PC-9 (cell line): ENCODE measurements around the gene PTCD2. TPM values are rescaled to one million over a fixed set of nuclear protein-coding genes. Genes with fewer than 3 reads are reported as not detected.

Experiments
- BruUV-seq: library from RNA; stranded (reverse); fragments of 400-500 nt; replicated peaks from 2 replicates; lab custom pipeline; 2021; lab: Mats Ljungman, UMichigan
- CTCF ChIA-PET: fragments of 300-600 bp; sonication (Branson Sonifier 250); formaldehyde crosslinking; loops from one replicate; lab custom pipeline; 2022; ENCODE audit warnings: antibody characterized with exemption; lab: Charles Lee
- POLR2A ChIA-PET: fragments of 300-600 bp; sonication (Branson Sonifier 250); formaldehyde crosslinking; loops from one replicate; lab custom pipeline; 2022; ENCODE audit warnings: antibody characterized with exemption; ENCODE audit not compliant: unreplicated experiment; lab: Charles Lee
- DNase-seq, 2 experiments: peaks; one replicate each; pipeline versions ENCODE4 v3.0.0 to v3.0.0-alpha.2; 2015 to 2022; ENCODE audit warnings: mixed read lengths in 1 of 2
- H2AFZ ChIP-seq: fragments of 200-600 bp; sonication (generic); 2 replicates; pipeline ENCODE4 v1.8.1; 2017; ENCODE audit warnings: antibody characterized with exemption
- H3F3A ChIP-seq: fragments of 200-600 bp; sonication (generic); 2 replicates; pipeline ENCODE4 v1.8.1; 2017; ENCODE audit warnings: antibody characterized with exemption, mild to moderate bottlenecking, low read depth; ENCODE audit not compliant: insufficient read depth
- H3K27ac ChIP-seq: fragments of 200-600 bp; sonication (generic); 2 replicates; pipeline ENCODE4 v1.6.1; 2016; ENCODE audit warnings: mixed run types
- H3K27me3 ChIP-seq: fragments of 200-600 bp; sonication (generic); 2 replicates; pipeline ENCODE4 v1.6.1; 2016; ENCODE audit warnings: low read depth, mixed run types; ENCODE audit not compliant: insufficient read depth
- H3K36me3 ChIP-seq: fragments of 200-600 bp; sonication (generic); 2 replicates; pipeline ENCODE4 v1.6.1; 2016; ENCODE audit warnings: low read depth, mixed run types
- H3K4me1 ChIP-seq: fragments of 200-600 bp; sonication (generic); replicated peaks from 2 replicates; pipeline ENCODE4 v1.6.1; 2016; ENCODE audit warnings: mixed run types; ENCODE audit not compliant: insufficient read depth
- H3K4me2 ChIP-seq: fragments of 200-600 bp; sonication (generic); 2 replicates; pipeline ENCODE4 v1.6.1; 2017; ENCODE audit warnings: mixed run types
- H3K4me3 ChIP-seq: fragments of 200-600 bp; sonication (generic); 2 replicates; pipeline ENCODE4 v1.6.1; 2016; ENCODE audit warnings: mixed run types
- H3K79me2 ChIP-seq: fragments of 200-600 bp; sonication (generic); 2 replicates; pipeline ENCODE4 v1.6.1; 2017; ENCODE audit warnings: low read depth, mixed run types
- H3K9me2 ChIP-seq: fragments of 200-600 bp; sonication (generic); 2 replicates; pipeline ENCODE4 v1.8.1; 2017; ENCODE audit warnings: mild to moderate bottlenecking; ENCODE audit not compliant: insufficient read depth
- H3K9me3 ChIP-seq: fragments of 200-600 bp; sonication (generic); 2 replicates; pipeline ENCODE4 v1.8.1; 2016; ENCODE audit warnings: low read depth; ENCODE audit not compliant: insufficient read depth
- H4K20me1 ChIP-seq: fragments of 200-600 bp; sonication (generic); 2 replicates; pipeline ENCODE4 v1.8.1; 2017; ENCODE audit not compliant: insufficient read depth
- CTCF ChIP-seq: fragments of 200-600 bp; sonication (generic); conservative IDR thresholded peaks from 2 replicates; pipeline ENCODE4 v1.6.1; 2017; ENCODE audit warnings: mixed run types, antibody characterized with exemption, mild to moderate bottlenecking, moderate library complexity
- EZH2 ChIP-seq: fragments of 200-600 bp; sonication (generic); IDR thresholded peaks from 2 replicates; pipeline ENCODE4 v1.8.0; 2017; ENCODE audit warnings: antibody characterized with exemption, low read depth
- intact Hi-C: fragments of 100-400 bp; cut with micrococcal nuclease; formaldehyde crosslinking; loops from one replicate; pipeline ENCODE4 v1.10.0; 2022; ENCODE audit not compliant: unreplicated experiment
- total RNA-seq: library from RNA; stranded (reverse); gene quantifications from 2 replicates; pipeline ENCODE4 v1.2.3, GENCODE V29; 2021

The PTCD2 gene
- total RNA-seq, 1 experiment from 2014 or later, result 15.5 TPM

GRCh38 chr5:72378639-72379289 is 58.6 kb downstream of the PTCD2 start:
- Histone ChIP-seq H3K9me3 (0 out of 2 replicates have a peak, but pooled peaks cover 7% of the 10 kb centered on the region), H3K79me2 (no peaks in the 10 kb centered on the region), H3K27me3 (no peaks in the 10 kb centered on the region), H3K9me2 (no peaks in the 10 kb centered on the region), H3K27ac (peak overlapping the region; percentile 51), H4K20me1 (no peaks in the 10 kb centered on the region), H3F3A (peaks cover 8% of the 10 kb centered on the region), H3K4me1 (peaks cover 33% of the 10 kb centered on the region), H3K36me3 (no peaks in the 10 kb centered on the region), H3K4me3 (no peak overlapping the region), H2AFZ (no peak overlapping the region), H3K4me2 (peak overlapping the region; percentile 16; the same call in 1 of the 2 replicates)
- peak; percentile 73 to 79 for DNase-seq
- TF ChIP-seq CTCF (no peak), EZH2 (no peak)
- no TSS peak for BruUV-seq
- intact Hi-C loops, result no loop called here
- POLR2A ChIA-PET, result interaction anchor here (0.5 to 0.6 kb wide), 3 partner anchors 9 to 92 kb away, joined by 5 to 12 read pairs (median 10); no protein-coding TSS in a partner anchor
- CTCF ChIA-PET, result interaction anchor here (0.7 to 1.6 kb wide), 5 partner anchors 12 to 943 kb away, joined by 3 to 9 read pairs (median 6); no protein-coding TSS in a partner anchor

- Histone ChIP-seq H3K9me3 (no peaks in the 10 kb centered on the region), H2AFZ (no peak overlapping the region), H3K4me3 (no peak overlapping the region), H3K79me2 (no peaks in the 10 kb centered on the region), H3K27me3 (no peaks in the 10 kb centered on the region), H3F3A (peaks cover 8% of the 10 kb centered on the region), H4K20me1 (no peaks in the 10 kb centered on the region), H3K4me2 (no peak overlapping the region), H3K4me1 (peaks cover 33% of the 10 kb centered on the region), H3K9me2 (no peaks in the 10 kb centered on the region), H3K27ac (peak overlapping the region; percentile 51; the same call in 1 of the 2 replicates), H3K36me3 (no peaks in the 10 kb centered on the region)
- BruUV-seq, result no TSS peak
- ChIA-PET POLR2A (interaction anchor here (0.6 kb wide), 1 partner anchor 8 kb away, joined by 3 read pairs; no protein-coding TSS in a partner anchor), CTCF (interaction anchor here (0.6 kb wide), 1 partner anchor 447 kb away, joined by 3 read pairs; no protein-coding TSS in a partner anchor)
- TF ChIP-seq EZH2 (no peak), CTCF (no peak)
- intact Hi-C loops, result no loop called here
- DNase-seq, result peak; percentile 13 to 46
Measured at GRCh38 chr5:72379936-72380335, 59.8 kb downstream of the PTCD2 start.

GRCh38 chr5:72380492-72381274 is 60.5 kb downstream of the PTCD2 start:
- intact Hi-C loops, result no loop called here
- peaks cover 33% of the 10 kb centered on the region for H3K4me1 ChIP-seq
- BruUV-seq, result no TSS peak
- no peak for TF ChIP-seq CTCF
- TF ChIP-seq EZH2, result no peak
- H3K27me3 ChIP-seq, result no peaks in the 10 kb centered on the region
- no peak overlapping the region for H3K4me3 ChIP-seq
- peaks cover 8% of the 10 kb centered on the region for H3F3A ChIP-seq
- H3K36me3 ChIP-seq, result no peaks in the 10 kb centered on the region
- ChIA-PET POLR2A (interaction anchor here (0.6 to 0.7 kb wide), 2 partner anchors 7 to 716 kb away, joined by 3 to 8 read pairs; no protein-coding TSS in a partner anchor), CTCF (interaction anchor here (0.6 kb wide), 1 partner anchor 446 kb away, joined by 3 read pairs; no protein-coding TSS in a partner anchor)
- peak overlapping the region; percentile 51; the same call in 1 of the 2 replicates for H3K27ac ChIP-seq
- H3K9me3 ChIP-seq, result no peaks in the 10 kb centered on the region
- H4K20me1 ChIP-seq, result no peaks in the 10 kb centered on the region
- H3K9me2 ChIP-seq, result no peaks in the 10 kb centered on the region
- no peak overlapping the region for H3K4me2 ChIP-seq
- no peak overlapping the region for H2AFZ ChIP-seq
- DNase-seq, result peak; percentile 12 to 45
- no peaks in the 10 kb centered on the region for H3K79me2 ChIP-seq
